ENCODE measurements around the gene SIRT4. TPM values are rescaled to one million over a fixed set of nuclear protein-coding genes. Genes with fewer than 3 reads are reported as not detected.

SIRT4 gene
- total RNA-seq, 1 experiment from 2014 or later: 1.5 TPM

- no peaks in the 10 kb centered on the region for H3K27me3 ChIP-seq (ENCODE audit: control insufficient read depth, insufficient read depth, low read length)
- no peak for DNase-seq (ENCODE audit: low read depth, low spot score)
- H3K4me1 ChIP-seq (ENCODE audit: control insufficient read depth, insufficient read depth, low read length): peaks cover 9% of the 10 kb centered on the region
- no peak overlapping the region for H3K4me3 ChIP-seq (ENCODE audit: low read depth in 2 of 2, low read length in 2 of 2)
- no peak for TF ChIP-seq POLR2AphosphoS5 (IDR thresholded peaks at IDR 0.05; ENCODE audit: low read depth, low read length)
- no peak for TF ChIP-seq SIN3A (IDR thresholded peaks at IDR 0.05; ENCODE audit: borderline replicate concordance, insufficient read depth, low read depth, low read length)
- BruUV-seq (replicated peaks): no TSS peak
- ATAC-seq: no peak
- intact Hi-C loops (cut with micrococcal nuclease; ENCODE audit: unreplicated experiment) (no loop called here), in situ Hi-C loops (cut with HindIII; ENCODE audit: low pct_unique_long_range_greater_than_20kb, low sequenced_read_pairs) (no loop called here)
- CTCF ChIA-PET: no interaction called here
- H3K9me3 ChIP-seq (ENCODE audit: control insufficient read depth, insufficient read depth, low read depth, low read length): no peaks in the 10 kb centered on the region
- no peaks in the 10 kb centered on the region for H3K36me3 ChIP-seq (ENCODE audit: control insufficient read depth, insufficient read depth, low read length)
- POLR2A ChIA-PET: interaction anchor here (0.7 kb wide), 1 partner anchor 14 kb away, joined by 8 read pairs; no protein-coding TSS in a partner anchor
- no peak overlapping the region for H3K27ac ChIP-seq (ENCODE audit: low read length)
Measured at GRCh38 chr12:120352117-120352516, 50.0 kb downstream of the SIRT4 start.

- intact Hi-C loops (cut with micrococcal nuclease; ENCODE audit: unreplicated experiment): no loop called here
- H3K27me3 ChIP-seq (ENCODE audit: control insufficient read depth, insufficient read depth, low read length): no peaks in the 10 kb centered on the region
- no peak overlapping the region for H3K27ac ChIP-seq (ENCODE audit: low read length)
- DNase-seq (ENCODE audit: low read depth, low spot score): no peak
- no peaks in the 10 kb centered on the region for H3K9me3 ChIP-seq (ENCODE audit: control insufficient read depth, insufficient read depth, low read depth, low read length)
- TF ChIP-seq CTCF (IDR thresholded peaks at IDR 0.05): no peak
- TF ChIP-seq, protein P1, sequence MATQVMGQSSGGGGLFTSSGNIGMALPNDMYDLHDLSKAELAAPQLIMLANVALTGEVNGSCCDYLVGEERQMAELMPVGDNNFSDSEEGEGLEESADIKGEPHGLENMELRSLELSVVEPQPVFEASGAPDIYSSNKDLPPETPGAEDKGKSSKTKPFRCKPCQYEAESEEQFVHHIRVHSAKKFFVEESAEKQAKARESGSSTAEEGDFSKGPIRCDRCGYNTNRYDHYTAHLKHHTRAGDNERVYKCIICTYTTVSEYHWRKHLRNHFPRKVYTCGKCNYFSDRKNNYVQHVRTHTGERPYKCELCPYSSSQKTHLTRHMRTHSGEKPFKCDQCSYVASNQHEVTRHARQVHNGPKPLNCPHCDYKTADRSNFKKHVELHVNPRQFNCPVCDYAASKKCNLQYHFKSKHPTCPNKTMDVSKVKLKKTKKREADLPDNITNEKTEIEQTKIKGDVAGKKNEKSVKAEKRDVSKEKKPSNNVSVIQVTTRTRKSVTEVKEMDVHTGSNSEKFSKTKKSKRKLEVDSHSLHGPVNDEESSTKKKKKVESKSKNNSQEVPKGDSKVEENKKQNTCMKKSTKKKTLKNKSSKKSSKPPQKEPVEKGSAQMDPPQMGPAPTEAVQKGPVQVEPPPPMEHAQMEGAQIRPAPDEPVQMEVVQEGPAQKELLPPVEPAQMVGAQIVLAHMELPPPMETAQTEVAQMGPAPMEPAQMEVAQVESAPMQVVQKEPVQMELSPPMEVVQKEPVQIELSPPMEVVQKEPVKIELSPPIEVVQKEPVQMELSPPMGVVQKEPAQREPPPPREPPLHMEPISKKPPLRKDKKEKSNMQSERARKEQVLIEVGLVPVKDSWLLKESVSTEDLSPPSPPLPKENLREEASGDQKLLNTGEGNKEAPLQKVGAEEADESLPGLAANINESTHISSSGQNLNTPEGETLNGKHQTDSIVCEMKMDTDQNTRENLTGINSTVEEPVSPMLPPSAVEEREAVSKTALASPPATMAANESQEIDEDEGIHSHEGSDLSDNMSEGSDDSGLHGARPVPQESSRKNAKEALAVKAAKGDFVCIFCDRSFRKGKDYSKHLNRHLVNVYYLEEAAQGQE (IDR thresholded peaks at IDR 0.05; ENCODE audit: insufficient read depth in 1 of 2, low read depth in 2 of 2, low read length in 1 of 2): no peak
- TF ChIP-seq TCF7L2 (IDR thresholded peaks at IDR 0.05; ENCODE audit: low read depth, low read length): no peak
- no peak for TF ChIP-seq POLR2AphosphoS5 (IDR thresholded peaks at IDR 0.05; ENCODE audit: low read depth, low read length)
- no peak for TF ChIP-seq SIN3A (IDR thresholded peaks at IDR 0.05; ENCODE audit: borderline replicate concordance, insufficient read depth, low read depth, low read length)
- in situ Hi-C loops (cut with HindIII; ENCODE audit: low pct_unique_long_range_greater_than_20kb, low sequenced_read_pairs): no loop called here
- BruUV-seq (replicated peaks): no TSS peak
- no peak overlapping the region for H3K4me3 ChIP-seq (ENCODE audit: low read depth in 2 of 2, low read length in 2 of 2)
- CTCF ChIA-PET: interaction anchor here (0.5 to 1.3 kb wide), 2 partner anchors 77 to 95 kb away, joined by 3 to 5 read pairs; no protein-coding TSS in a partner anchor
- no peaks in the 10 kb centered on the region for H3K36me3 ChIP-seq (ENCODE audit: control insufficient read depth, insufficient read depth, low read length)
- peaks cover 9% of the 10 kb centered on the region for H3K4me1 ChIP-seq (ENCODE audit: control insufficient read depth, insufficient read depth, low read length)
- ATAC-seq: no peak
- POLR2A ChIA-PET: no interaction called here
Measured at GRCh38 chr12:120353136-120353535, 51.0 kb downstream of the SIRT4 start.

DNA sequence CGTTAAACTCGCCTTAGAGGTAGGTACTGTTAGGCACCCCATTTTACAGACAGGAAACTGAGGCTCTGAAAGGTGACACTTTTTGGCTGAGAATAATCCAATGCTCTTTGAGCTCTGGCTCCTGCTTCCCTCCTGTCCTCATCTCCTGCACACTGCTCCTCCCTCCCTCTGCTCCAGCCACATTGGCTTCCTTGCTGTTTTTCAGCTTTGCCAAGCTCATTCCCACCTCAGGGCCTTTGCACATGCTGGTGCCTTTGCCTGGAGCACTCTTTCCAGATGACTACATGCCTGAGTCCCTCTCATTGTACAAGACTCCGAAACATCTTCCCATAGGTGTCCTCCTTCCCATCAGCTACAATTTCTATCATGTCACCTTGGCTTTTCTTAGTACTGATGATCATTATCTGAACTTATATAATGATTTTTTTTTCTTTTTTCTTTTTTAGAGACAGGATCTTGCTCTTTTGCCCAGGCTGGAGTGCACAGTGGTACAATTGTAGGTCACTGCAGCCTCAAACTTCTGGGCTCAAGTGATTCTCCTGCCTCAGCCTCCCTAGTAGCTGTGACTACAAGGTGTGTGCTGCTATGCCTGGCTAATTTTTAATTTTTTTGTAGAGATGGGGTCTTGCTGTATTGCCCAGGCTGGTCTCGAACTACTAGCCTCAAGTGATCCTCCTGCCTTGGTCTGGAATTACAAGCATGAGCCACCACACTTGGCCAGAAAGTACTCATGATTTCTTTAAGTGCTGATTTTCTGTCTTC is 51.6 kb downstream of the SIRT4 start:
- POLR2A ChIA-PET: interaction anchor here (0.5 kb wide), 1 partner anchor 107 kb away, joined by 4 read pairs; no protein-coding TSS in a partner anchor
- BruUV-seq (replicated peaks): no TSS peak
- no peaks in the 10 kb centered on the region for H3K27me3 ChIP-seq (ENCODE audit: control insufficient read depth, insufficient read depth, low read length)
- no peaks in the 10 kb centered on the region for H3K9me3 ChIP-seq (ENCODE audit: control insufficient read depth, insufficient read depth, low read depth, low read length)
- in situ Hi-C loops (cut with HindIII; ENCODE audit: low pct_unique_long_range_greater_than_20kb, low sequenced_read_pairs) (no loop called here), intact Hi-C loops (cut with micrococcal nuclease; ENCODE audit: unreplicated experiment) (no loop called here)
- DNase-seq (ENCODE audit: low read depth, low spot score) (no peak), ATAC-seq (no peak)
- H3K4me3 ChIP-seq (ENCODE audit: low read depth in 2 of 2, low read length in 2 of 2): no peak overlapping the region
- no peak overlapping the region for H3K27ac ChIP-seq (ENCODE audit: low read length)
- CTCF ChIA-PET: interaction anchor here (1.3 kb wide), 1 partner anchor 76 kb away, joined by 3 read pairs; no protein-coding TSS in a partner anchor
- peaks cover 9% of the 10 kb centered on the region for H3K4me1 ChIP-seq (ENCODE audit: control insufficient read depth, insufficient read depth, low read length)
- H3K36me3 ChIP-seq (ENCODE audit: control insufficient read depth, insufficient read depth, low read length): no peaks in the 10 kb centered on the region
- TF ChIP-seq, protein P1 (IDR thresholded peaks at IDR 0.05; ENCODE audit: insufficient read depth in 1 of 2, low read depth in 2 of 2, low read length in 1 of 2): no peak
- TF ChIP-seq POLR2AphosphoS5 (IDR thresholded peaks at IDR 0.05; ENCODE audit: low read depth, low read length): no peak
- no peak for TF ChIP-seq CTCF (IDR thresholded peaks at IDR 0.05)
- no peak for TF ChIP-seq SIN3A (IDR thresholded peaks at IDR 0.05; ENCODE audit: borderline replicate concordance, insufficient read depth, low read depth, low read length)
- TF ChIP-seq TCF7L2 (IDR thresholded peaks at IDR 0.05; ENCODE audit: low read depth, low read length): no peak
